HepG2 (cell line): ENCODE measurements around the gene PHEX. TPM values are rescaled to one million over a fixed set of nuclear protein-coding genes. Genes with fewer than 3 reads are reported as not detected.

ENCODE experiments used
- ATAC-seq: fragments of 200-7000 bp; cut with Tn5 transposase; 3 replicates; pipeline ENCODE4 v1.9.1; 2020; ENCODE audit warnings: mild to moderate bottlenecking, moderate library complexity
- BruUV-seq: library from RNA; stranded (reverse); fragments of 400-500 nt; replicated peaks from 2 replicates; lab custom pipeline; 2021; lab: Mats Ljungman, UMichigan
- CTCF ChIA-PET: fragments of 300-600 bp; formaldehyde crosslinking; extraction: SDS; loops from one replicate; lab custom pipeline; 2021; ENCODE audit warnings: low total read pairs, inconsistent platforms, low intra/inter-chr PET ratio; lab: Yijun Ruan, JAX
- POLR2A ChIA-PET: fragments of 350-600 bp; sonication (Branson Sonifier 250); formaldehyde crosslinking; loops from one replicate; lab custom pipeline; 2020; ENCODE audit warnings: antibody characterized with exemption, inconsistent platforms; lab: Yijun Ruan, JAX
- DNase-seq: peaks from one replicate; pipeline ENCODE4 v3.0.0-alpha.2; 2015; ENCODE audit warnings: low spot score
- FAIRE-seq: peaks from 3 replicates; lab custom pipeline; 2011; peaks lifted over from hg19 to GRCh38; lab: Jason Lieb, UNC
- H2AFZ ChIP-seq: one replicate; pipeline ENCODE4 v1.6.1; 2011; ENCODE audit warnings: low read length, inconsistent platforms
- H3K27ac ChIP-seq: fragments of 300-600 bp; 3 replicates; pipeline ENCODE4 v1.8.0; 2011; ENCODE audit warnings: mixed run types, mild to moderate bottlenecking, mixed read lengths, low read length, inconsistent platforms; ENCODE audit not compliant: insufficient read depth; ENCODE audit errors: extremely low read length
- H3K27me3 ChIP-seq, 2 experiments: fragments of 200-600 bp in 1 of 2; 2 replicates in 1 of 2; 3 replicates in 1 of 2; pipeline versions ENCODE4 v1.6.0 to v1.8.0; 2011; ENCODE audit warnings: low read length in 2 of 2, mild to moderate bottlenecking in 2 of 2, moderate library complexity in 2 of 2, inconsistent platforms in 1 of 2; ENCODE audit not compliant: insufficient read depth in 2 of 2, control insufficient read depth in 1 of 2
- H3K36me3 ChIP-seq, 2 experiments: fragments of 200-600 bp in 1 of 2; replicated peaks in 1 of 2; 2 replicates in 1 of 2; 3 replicates in 1 of 2; pipeline versions ENCODE4 v1.5.1 to v1.8.0; 2011; ENCODE audit warnings: low read length in 2 of 2, inconsistent platforms in 1 of 2; ENCODE audit not compliant: insufficient read depth in 2 of 2, control insufficient read depth in 1 of 2
- H3K4me1 ChIP-seq: 2 replicates; pipeline ENCODE4 v1.5.1; 2012; ENCODE audit warnings: low read length, inconsistent platforms; ENCODE audit not compliant: insufficient read depth
- H3K4me2 ChIP-seq: 2 replicates; pipeline ENCODE4 v1.6.0; 2011; ENCODE audit warnings: low read depth, low read length, inconsistent platforms
- H3K4me3 ChIP-seq, 3 experiments: fragments of 200-600 bp in 1 of 3; sonication (generic), shearing (Covaris generic) in 1 of 3; replicated peaks in 1 of 3; 2 replicates each; pipeline ENCODE4 v1.5.1; 2011 to 2016; ENCODE audit warnings: low read length in 3 of 3, inconsistent platforms in 2 of 3, low read depth in 2 of 3, mild to moderate bottlenecking in 2 of 3, control low read depth in 1 of 3, mixed read lengths in 1 of 3; ENCODE audit not compliant: insufficient read depth in 1 of 3
- H3K79me2 ChIP-seq: one replicate; pipeline ENCODE4 v1.6.1; 2011; ENCODE audit warnings: low read length, inconsistent platforms; ENCODE audit not compliant: insufficient read depth
- H3K9ac ChIP-seq: 2 replicates; pipeline ENCODE4 v1.6.0; 2011; ENCODE audit warnings: mild to moderate bottlenecking, low read depth, low read length, inconsistent platforms; ENCODE audit not compliant: insufficient read depth
- H3K9me3 ChIP-seq: 2 replicates; pipeline ENCODE4 v1.5.1; 2012; ENCODE audit warnings: mild to moderate bottlenecking, low read length
- H4K20me1 ChIP-seq: 2 replicates; pipeline ENCODE4 v1.6.0; 2011; ENCODE audit warnings: inconsistent platforms, mild to moderate bottlenecking, low read length, moderate library complexity; ENCODE audit not compliant: insufficient read depth
- BORCS8-MEF2B ChIP-seq: sonication (generic); formaldehyde crosslinking; IDR thresholded peaks from 2 replicates; pipeline ENCODE4 v1.8.0; 2022; ENCODE audit warnings: mild to moderate bottlenecking, missing genetic modification reagents
- KDM3A ChIP-seq: IDR thresholded peaks from 2 replicates; pipeline ENCODE4 v1.6.1; 2018; ENCODE audit warnings: low read depth, missing compliant biosample characterization
- KLF13 ChIP-seq: sonication (generic); formaldehyde crosslinking; IDR thresholded peaks from 2 replicates; pipeline ENCODE4 v1.4.0; 2020; ENCODE audit warnings: mild to moderate bottlenecking, missing genetic modification reagents
- NBN ChIP-seq: fragments of 450-650 bp; conservative IDR thresholded peaks from 2 replicates; pipeline ENCODE4 v1.6.1; 2017
- SRY ChIP-seq: sonication (generic); formaldehyde crosslinking; IDR thresholded peaks from 2 replicates; pipeline ENCODE4 v1.8.0; 2022; ENCODE audit warnings: mild to moderate bottlenecking, missing genetic modification reagents
- SSRP1 ChIP-seq: IDR thresholded peaks from 2 replicates; pipeline ENCODE4 v1.6.1; 2016; ENCODE audit warnings: control low read depth
- ZNF17 ChIP-seq: sonication (generic); formaldehyde crosslinking; IDR thresholded peaks from 2 replicates; pipeline ENCODE4 v1.5.0; 2020; ENCODE audit warnings: mild to moderate bottlenecking, missing genetic modification reagents
- ZNF737 ChIP-seq: sonication (generic); formaldehyde crosslinking; IDR thresholded peaks from 2 replicates; pipeline ENCODE4 v1.5.0; 2020; ENCODE audit warnings: missing genetic modification reagents, mild to moderate bottlenecking, borderline replicate concordance
- WGBS: methylation state at CpG from one replicate; pipeline ENCODE4 v1.1.6; 2017; ENCODE audit warnings: low lambda C conversion rate; 5-methylcytosine and 5-hydroxymethylcytosine counted together
- in situ Hi-C: cut with HindIII; loops from 2 replicates; pipeline ENCODE4 v1.10.0; 2017; ENCODE audit warnings: low pct_unique_long_range_greater_than_20kb; ENCODE audit not compliant: extremely low pct_ligation_motif_present
- intact Hi-C: fragments of 100-400 bp; cut with micrococcal nuclease; formaldehyde crosslinking; loops from one replicate; pipeline ENCODE4 v1.10.0; 2022; ENCODE audit not compliant: unreplicated experiment
- polyA plus RNA-seq, 8 experiments: library from polyadenylated mRNA; depleted of rRNA in 3 of 8; stranded (reverse) in 7 of 8; unstranded in 1 of 8; fragments of >200 nt; fragmentation: Illumina TruSeq in 4 of 8; extraction: Trizol in 4 of 8; gene quantifications; 2 replicates each; pipeline versions ENCODE4 v1.2.1 to v1.2.3, GENCODE V29; 2011 to 2016; ENCODE audit warnings: low read depth in 4 of 8, missing spikeins in 1 of 8, mixed read lengths in 1 of 8; ENCODE audit not compliant: insufficient read depth in 1 of 8
- total RNA-seq, 5 experiments: library from RNA; depleted of rRNA; stranded (reverse); fragments of >200 nt; fragmentation: Illumina TruSeq; extraction: Trizol; gene quantifications; 2 replicates each; pipeline ENCODE4 v1.2.3, GENCODE V29; 2016; ENCODE audit warnings: low read depth in 1 of 5
- TF ChIP-seq, protein P1 (sequence below): sonication (generic); formaldehyde crosslinking; IDR thresholded peaks from 2 replicates; pipeline ENCODE4 v1.5.0; 2020; ENCODE audit warnings: mild to moderate bottlenecking, missing genetic modification reagents
- TF ChIP-seq, protein P2 (sequence below): sonication (generic); formaldehyde crosslinking; IDR thresholded peaks from 2 replicates; pipeline ENCODE4 v1.5.0; 2020; ENCODE audit warnings: missing genetic modification reagents
- TF ChIP-seq, protein P3 (sequence below): sonication (generic); formaldehyde crosslinking; IDR thresholded peaks from 2 replicates; pipeline ENCODE4 v1.4.0; 2020; ENCODE audit warnings: low read depth, mild to moderate bottlenecking, missing genetic modification reagents
- TF ChIP-seq, protein P4 (sequence below): IDR thresholded peaks from 2 replicates; pipeline ENCODE4 v1.6.1; 2012; ENCODE audit warnings: inconsistent platforms
- TF ChIP-seq, protein P5 (sequence below): IDR thresholded peaks from 2 replicates; pipeline ENCODE4 v1.6.1; 2016; ENCODE audit warnings: missing compliant biosample characterization, missing genetic modification reagents, borderline replicate concordance
- TF ChIP-seq, protein P6 (sequence below): IDR thresholded peaks from 2 replicates; pipeline ENCODE4 v1.6.1; 2016; ENCODE audit warnings: low read depth, borderline replicate concordance

The PHEX gene
- total and polyA plus RNA-seq, 2 of the 13 experiments (the other 11 are each of a cell fraction or from before 2014, with no cell fraction given), result 0.01 to 0.27 TPM

DNA sequence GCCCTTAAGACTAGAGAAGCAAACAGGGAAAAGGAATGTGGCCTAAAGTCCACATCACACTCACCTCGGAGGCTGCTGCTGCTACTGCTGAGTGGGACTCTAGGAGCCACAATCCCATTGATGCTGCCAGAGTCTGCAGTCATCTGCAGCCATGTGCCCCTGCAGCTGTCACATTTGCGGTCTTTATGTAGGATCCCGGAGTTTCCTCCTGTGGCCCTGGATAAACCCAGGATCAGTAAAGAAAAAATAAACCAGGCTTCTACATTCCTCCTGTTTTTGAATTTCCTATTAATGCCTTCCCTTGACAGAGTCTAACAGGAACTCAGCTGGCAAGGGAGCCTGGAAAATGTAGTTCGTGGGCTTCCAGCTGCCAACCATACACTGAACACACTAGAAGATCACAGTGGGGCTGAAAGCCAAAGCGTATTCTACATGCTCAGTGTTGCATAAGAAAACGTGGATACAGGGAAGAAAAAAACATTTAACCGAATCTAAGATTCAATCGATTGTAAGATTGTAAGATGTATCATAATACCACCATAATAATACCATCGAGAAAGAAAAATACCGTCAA lies 10.3 kb upstream of the PHEX start (continued):
- TF ChIP-seq, protein P1, sequence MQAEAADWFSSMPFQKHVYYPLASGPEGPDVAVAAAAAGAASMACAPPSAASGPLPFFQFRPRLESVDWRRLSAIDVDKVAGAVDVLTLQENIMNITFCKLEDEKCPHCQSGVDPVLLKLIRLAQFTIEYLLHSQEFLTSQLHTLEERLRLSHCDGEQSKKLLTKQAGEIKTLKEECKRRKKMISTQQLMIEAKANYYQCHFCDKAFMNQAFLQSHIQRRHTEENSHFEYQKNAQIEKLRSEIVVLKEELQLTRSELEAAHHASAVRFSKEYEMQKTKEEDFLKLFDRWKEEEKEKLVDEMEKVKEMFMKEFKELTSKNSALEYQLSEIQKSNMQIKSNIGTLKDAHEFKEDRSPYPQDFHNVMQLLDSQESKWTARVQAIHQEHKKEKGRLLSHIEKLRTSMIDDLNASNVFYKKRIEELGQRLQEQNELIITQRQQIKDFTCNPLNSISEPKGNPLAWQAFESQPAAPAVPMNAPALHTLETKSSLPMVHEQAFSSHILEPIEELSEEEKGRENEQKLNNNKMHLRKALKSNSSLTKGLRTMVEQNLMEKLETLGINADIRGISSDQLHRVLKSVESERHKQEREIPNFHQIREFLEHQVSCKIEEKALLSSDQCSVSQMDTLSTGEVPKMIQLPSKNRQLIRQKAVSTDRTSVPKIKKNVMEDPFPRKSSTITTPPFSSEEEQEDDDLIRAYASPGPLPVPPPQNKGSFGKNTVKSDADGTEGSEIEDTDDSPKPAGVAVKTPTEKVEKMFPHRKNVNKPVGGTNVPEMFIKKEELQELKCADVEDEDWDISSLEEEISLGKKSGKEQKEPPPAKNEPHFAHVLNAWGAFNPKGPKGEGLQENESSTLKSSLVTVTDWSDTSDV (CRISPR knock-in tag), result no peak
- no peak for TF ChIP-seq ZNF737 (CRISPR knock-in tag)
- TF ChIP-seq, all 625 proteins: peak for 0

DNA sequence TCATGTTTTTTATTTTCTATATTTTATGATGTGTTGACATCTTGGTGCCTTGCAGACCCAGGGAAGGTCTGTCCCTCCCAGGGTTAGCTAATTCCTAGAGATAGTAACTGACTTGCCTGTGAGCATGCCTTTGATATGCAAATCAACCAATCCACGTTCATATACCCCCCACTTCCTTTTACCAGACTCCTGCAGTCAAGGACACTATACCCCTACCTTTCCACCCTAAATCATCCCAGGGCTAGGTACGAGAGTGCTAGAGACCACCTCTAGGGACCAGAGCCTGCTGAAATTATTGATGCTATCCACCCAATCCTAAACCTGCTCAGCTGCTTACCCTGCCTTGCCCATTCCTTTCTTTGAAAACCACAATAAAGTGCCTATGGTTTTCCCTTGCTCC lies 7.5 kb upstream of the PHEX start:
- no peak for FAIRE-seq
- H3K9me3 ChIP-seq, result no peaks in the 10 kb centered on the region
- no peaks in the 10 kb centered on the region for H3K27me3 ChIP-seq
- H3K4me3 ChIP-seq, result no peak overlapping the region
- ATAC-seq, result no peak
- no peaks in the 10 kb centered on the region for H3K79me2 ChIP-seq
- in situ Hi-C loops (no loop called here), intact Hi-C loops (no loop called here)
- no peak for DNase-seq
- ChIA-PET CTCF (no interaction called here), POLR2A (no interaction called here)
- no peak overlapping the region for H3K4me2 ChIP-seq
- BruUV-seq, result no TSS peak
- H3K4me1 ChIP-seq, result peaks cover 13% of the 10 kb centered on the region; the same call in 1 of the 2 replicates
- no peak overlapping the region for H2AFZ ChIP-seq
- 93% methylated on average over 2 of the region's 2 CpGs for WGBS
- H4K20me1 ChIP-seq, result no peaks in the 10 kb centered on the region
- H3K27ac ChIP-seq, result no peak overlapping the region
- no peak overlapping the region for H3K9ac ChIP-seq
- H3K36me3 ChIP-seq, result no peaks in the 10 kb centered on the region
- TF ChIP-seq SRY (CRISPR knock-in tag) (no peak), BORCS8-MEF2B (CRISPR knock-in tag) (no peak), ZNF17 (CRISPR knock-in tag) (no peak), KLF13 (CRISPR knock-in tag) (no peak), SSRP1 (CRISPR knock-in tag) (no peak), NBN (no peak), KDM3A (CRISPR knock-in tag) (no peak)
- TF ChIP-seq, protein P2, sequence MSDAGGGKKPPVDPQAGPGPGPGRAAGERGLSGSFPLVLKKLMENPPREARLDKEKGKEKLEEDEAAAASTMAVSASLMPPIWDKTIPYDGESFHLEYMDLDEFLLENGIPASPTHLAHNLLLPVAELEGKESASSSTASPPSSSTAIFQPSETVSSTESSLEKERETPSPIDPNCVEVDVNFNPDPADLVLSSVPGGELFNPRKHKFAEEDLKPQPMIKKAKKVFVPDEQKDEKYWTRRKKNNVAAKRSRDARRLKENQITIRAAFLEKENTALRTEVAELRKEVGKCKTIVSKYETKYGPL (CRISPR knock-in tag), result no peak
- TF ChIP-seq, protein P3, sequence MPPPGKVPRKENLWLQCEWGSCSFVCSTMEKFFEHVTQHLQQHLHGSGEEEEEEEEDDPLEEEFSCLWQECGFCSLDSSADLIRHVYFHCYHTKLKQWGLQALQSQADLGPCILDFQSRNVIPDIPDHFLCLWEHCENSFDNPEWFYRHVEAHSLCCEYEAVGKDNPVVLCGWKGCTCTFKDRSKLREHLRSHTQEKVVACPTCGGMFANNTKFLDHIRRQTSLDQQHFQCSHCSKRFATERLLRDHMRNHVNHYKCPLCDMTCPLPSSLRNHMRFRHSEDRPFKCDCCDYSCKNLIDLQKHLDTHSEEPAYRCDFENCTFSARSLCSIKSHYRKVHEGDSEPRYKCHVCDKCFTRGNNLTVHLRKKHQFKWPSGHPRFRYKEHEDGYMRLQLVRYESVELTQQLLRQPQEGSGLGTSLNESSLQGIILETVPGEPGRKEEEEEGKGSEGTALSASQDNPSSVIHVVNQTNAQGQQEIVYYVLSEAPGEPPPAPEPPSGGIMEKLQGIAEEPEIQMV (CRISPR knock-in tag), result no peak
- TF ChIP-seq, protein P4, sequence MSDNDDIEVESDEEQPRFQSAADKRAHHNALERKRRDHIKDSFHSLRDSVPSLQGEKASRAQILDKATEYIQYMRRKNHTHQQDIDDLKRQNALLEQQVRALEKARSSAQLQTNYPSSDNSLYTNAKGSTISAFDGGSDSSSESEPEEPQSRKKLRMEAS, result no peak
- TF ChIP-seq, protein P5, sequence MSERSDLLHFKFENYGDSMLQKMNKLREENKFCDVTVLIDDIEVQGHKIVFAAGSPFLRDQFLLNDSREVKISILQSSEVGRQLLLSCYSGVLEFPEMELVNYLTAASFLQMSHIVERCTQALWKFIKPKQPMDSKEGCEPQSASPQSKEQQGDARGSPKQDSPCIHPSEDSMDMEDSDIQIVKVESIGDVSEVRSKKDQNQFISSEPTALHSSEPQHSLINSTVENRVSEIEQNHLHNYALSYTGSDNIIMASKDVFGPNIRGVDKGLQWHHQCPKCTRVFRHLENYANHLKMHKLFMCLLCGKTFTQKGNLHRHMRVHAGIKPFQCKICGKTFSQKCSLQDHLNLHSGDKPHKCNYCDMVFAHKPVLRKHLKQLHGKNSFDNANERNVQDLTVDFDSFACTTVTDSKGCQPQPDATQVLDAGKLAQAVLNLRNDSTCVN (CRISPR knock-in tag), result no peak
- TF ChIP-seq, protein P6, sequence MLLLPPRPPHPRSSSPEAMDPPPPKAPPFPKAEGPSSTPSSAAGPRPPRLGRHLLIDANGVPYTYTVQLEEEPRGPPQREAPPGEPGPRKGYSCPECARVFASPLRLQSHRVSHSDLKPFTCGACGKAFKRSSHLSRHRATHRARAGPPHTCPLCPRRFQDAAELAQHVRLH (CRISPR knock-in tag), result no peak
